GM23338 (cell line): ENCODE data around the gene CYB5A.

Experiments
- CREB1 ChIP-seq: fragments of 250-450 bp; sonication (Bioruptor Pico); IDR thresholded peaks from 2 replicates; pipeline ENCODE4 v1.5.0; 2020; ENCODE audit warnings: low read depth, mild to moderate bottlenecking, moderate library complexity
- EZH2 ChIP-seq: fragments of 200-600 bp; sonication (generic); IDR thresholded peaks from one replicate; pipeline ENCODE4 v1.8.0; 2017; ENCODE audit warnings: antibody characterized with exemption, mild to moderate bottlenecking, low read depth; ENCODE audit not compliant: unreplicated experiment
- EZH2phosphoT487 ChIP-seq: fragments of 200-600 bp; sonication (generic); IDR thresholded peaks from one replicate; pipeline ENCODE4 v1.8.1; 2018; ENCODE audit warnings: antibody characterized with exemption; ENCODE audit not compliant: unreplicated experiment
- JUNB ChIP-seq: IDR thresholded peaks from one replicate; pipeline ENCODE4 v1.6.1; 2016; ENCODE audit warnings: antibody characterized with exemption; ENCODE audit not compliant: unreplicated experiment
- POLR2AphosphoS5 ChIP-seq: IDR thresholded peaks from 2 replicates; pipeline ENCODE4 v1.6.1; 2016; ENCODE audit warnings: antibody characterized with exemption, low read depth
- REST ChIP-seq: IDR thresholded peaks from one replicate; pipeline ENCODE4 v1.6.1; 2018; ENCODE audit warnings: antibody characterized with exemption; ENCODE audit not compliant: unreplicated experiment
- ZNF331 ChIP-seq: fragments of 250-450 bp; sonication (Bioruptor Pico); IDR thresholded peaks from 2 replicates; pipeline ENCODE4 v1.5.0; 2020; ENCODE audit warnings: low read depth, mild to moderate bottlenecking, moderate library complexity
- TF ChIP-seq, protein P1 (sequence below), 2 experiments: fragments of 200-600 bp in 1 of 2; sonication (generic) in 1 of 2; conservative IDR thresholded peaks; 2 replicates each; pipeline versions ENCODE4 v1.5.1 to v1.6.1; 2016 to 2017; ENCODE audit warnings: antibody characterized with exemption in 2 of 2, low read depth in 2 of 2, mild to moderate bottlenecking in 2 of 2, moderate library complexity in 1 of 2

- TF ChIP-seq, protein P1, sequence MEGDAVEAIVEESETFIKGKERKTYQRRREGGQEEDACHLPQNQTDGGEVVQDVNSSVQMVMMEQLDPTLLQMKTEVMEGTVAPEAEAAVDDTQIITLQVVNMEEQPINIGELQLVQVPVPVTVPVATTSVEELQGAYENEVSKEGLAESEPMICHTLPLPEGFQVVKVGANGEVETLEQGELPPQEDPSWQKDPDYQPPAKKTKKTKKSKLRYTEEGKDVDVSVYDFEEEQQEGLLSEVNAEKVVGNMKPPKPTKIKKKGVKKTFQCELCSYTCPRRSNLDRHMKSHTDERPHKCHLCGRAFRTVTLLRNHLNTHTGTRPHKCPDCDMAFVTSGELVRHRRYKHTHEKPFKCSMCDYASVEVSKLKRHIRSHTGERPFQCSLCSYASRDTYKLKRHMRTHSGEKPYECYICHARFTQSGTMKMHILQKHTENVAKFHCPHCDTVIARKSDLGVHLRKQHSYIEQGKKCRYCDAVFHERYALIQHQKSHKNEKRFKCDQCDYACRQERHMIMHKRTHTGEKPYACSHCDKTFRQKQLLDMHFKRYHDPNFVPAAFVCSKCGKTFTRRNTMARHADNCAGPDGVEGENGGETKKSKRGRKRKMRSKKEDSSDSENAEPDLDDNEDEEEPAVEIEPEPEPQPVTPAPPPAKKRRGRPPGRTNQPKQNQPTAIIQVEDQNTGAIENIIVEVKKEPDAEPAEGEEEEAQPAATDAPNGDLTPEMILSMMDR (conservative IDR thresholded peaks at IDR 0.05; ENCODE audit: low read depth in 2 of 2), result no peak
- TF ChIP-seq EZH2 (no peak), POLR2AphosphoS5 (no peak), EZH2phosphoT487 (no peak), ZNF331 (CRISPR knock-in tag) (no peak), JUNB (no peak), CREB1 (CRISPR knock-in tag) (no peak), REST (no peak)
Observed at GRCh38 chr18:74241426-74241825, 50.3 kb downstream of the CYB5A start.
